D341Med (cell line): ENCODE data around the gene RABEP2.
"Not testable (repeated sequence)": the region's sequence is repeated elsewhere in the genome, so short reads cannot be mapped to it uniquely, and the experiment has no call there.

ENCODE experiments used
- DNase-seq: peaks from one replicate; pipeline ENCODE4 v3.0.0; 2012; ENCODE audit warnings: low spot score

The RABEP2 gene

DNA sequence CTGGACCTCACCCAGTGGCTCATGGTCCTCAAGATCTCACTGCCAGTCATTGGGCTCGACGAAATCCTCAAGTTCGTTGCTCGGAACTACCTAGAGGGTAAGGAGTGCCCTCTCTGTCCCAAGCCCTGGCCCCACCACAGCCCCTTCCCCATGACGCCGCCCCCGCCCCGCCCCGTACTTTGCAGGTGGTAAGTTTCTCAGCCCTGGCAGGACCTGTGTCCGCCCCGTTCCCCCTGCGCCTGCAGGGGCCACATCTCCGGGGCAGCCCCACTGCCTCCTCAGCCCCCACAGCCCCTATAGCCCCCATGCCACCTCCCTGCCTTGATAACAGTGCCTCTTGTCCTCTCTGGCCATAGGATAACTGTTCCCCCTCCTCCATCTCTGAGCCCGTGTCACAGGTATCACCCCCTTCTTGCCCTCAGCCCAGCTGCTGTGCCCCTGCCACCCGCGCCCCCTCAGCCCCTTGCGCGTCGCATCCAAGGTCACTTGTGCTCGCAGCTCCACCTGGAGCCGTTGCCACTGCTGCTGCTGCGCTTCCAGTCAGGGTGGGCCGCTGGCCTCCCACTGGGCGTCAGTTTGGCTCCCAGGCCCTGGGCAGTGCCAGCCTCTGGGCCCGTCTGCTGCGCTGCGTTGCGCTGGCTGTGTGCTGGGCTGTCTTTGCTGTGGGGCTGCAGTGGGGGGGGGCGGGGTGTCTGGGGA is 21.5 kb downstream of the RABEP2 start:
- DNase-seq = no peak

DNA sequence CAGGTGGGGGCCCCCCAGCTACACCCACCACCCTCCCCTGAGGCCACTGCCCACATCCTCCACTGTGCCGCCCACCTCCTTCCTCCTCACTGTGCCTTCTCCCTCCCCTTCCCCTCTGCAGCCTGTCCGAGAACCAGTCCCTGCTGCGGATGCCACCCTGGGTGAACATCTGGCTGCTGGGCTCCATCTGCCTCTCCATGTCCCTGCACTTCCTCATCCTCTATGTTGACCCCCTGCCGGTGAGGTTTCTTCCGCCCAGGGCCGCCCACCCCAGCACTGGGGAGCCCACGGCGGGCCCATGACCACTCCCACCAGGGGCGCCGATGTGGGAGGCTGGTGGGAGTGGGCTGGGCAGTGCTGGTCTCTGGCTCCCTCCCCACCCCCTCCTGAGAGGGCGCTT is 22.1 kb downstream of the RABEP2 start:
- no peak for DNase-seq

DNA sequence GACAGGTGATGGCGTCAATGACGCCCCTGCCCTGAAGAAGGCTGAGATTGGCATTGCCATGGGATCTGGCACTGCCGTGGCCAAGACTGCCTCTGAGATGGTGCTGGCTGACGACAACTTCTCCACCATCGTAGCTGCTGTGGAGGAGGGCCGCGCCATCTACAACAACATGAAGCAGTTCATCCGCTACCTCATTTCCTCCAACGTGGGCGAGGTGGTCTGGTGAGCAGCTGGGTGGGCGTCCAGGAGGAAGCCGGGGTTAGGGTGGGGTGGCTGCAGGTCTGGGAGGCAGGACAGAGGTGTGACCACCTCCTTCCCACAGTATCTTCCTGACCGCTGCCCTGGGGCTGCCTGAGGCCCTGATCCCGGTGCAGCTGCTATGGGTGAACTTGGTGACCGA is 23.2 kb downstream of the RABEP2 start:
- DNase-seq = no peak

DNA sequence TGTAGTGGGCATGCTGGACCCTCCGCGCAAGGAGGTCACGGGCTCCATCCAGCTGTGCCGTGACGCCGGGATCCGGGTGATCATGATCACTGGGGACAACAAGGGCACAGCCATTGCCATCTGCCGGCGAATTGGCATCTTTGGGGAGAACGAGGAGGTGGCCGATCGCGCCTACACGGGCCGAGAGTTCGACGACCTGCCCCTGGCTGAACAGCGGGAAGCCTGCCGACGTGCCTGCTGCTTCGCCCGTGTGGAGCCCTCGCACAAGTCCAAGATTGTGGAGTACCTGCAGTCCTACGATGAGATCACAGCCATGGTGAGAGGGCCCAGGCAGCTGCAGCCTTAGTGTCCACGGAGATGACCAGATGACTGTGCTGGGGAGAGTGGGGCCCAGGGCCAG is 24.4 kb downstream of the RABEP2 start:
- DNase-seq = no peak

DNA sequence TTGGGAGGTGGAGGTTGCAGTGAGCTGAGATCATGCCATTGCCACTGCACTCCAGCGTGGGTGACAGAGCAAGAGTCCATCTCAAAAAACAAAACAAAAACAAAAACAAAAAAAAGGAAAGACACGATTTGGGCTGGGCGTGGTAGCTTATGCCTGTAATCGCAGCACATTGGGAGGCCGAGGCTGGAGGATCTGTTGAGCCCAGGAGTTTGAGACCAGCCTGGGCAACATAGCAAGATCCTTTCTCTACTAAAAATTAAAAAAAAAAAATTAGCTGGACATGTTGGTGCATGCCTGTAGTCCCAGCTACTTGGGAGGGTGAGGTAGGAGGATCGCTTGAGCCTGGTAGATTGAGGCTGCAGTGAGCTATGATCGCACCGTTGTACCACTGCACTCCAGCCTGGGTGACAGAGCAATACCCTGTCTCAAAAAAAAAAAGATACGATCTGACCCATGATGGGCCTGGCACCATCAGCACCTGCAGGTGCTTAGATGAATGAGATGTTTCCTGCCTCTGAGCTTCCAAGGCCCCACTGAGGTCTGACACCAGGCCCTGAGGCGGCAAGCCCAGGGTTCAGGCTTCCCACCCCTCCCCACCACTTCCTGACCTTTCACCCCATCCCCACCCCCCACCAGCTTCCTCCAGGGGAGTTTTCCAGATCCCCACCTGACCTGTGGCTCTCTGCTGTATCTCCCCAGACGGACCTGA is 25.0 kb downstream of the RABEP2 start:
- DNase-seq = no peak

DNA sequence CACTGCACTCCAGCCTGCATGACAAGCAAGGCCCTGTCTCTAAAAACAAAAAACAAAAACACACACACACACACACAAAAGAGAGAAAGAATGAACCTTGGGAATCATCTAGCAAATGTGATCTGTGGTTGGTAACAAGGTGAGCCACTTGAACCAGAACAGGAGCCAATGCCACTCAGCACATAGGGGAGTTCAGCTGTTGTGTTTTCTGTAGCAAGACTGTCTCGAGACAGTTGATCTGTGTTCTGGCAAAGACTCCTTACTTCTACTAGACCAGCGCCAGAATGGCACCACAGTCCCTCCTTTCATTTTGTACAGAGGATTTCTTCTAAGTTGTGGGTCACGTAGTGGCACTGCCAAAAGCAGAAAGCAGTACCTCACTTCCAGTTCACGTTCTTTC is 26.1 kb downstream of the RABEP2 start:
- DNase-seq = no peak

DNA sequence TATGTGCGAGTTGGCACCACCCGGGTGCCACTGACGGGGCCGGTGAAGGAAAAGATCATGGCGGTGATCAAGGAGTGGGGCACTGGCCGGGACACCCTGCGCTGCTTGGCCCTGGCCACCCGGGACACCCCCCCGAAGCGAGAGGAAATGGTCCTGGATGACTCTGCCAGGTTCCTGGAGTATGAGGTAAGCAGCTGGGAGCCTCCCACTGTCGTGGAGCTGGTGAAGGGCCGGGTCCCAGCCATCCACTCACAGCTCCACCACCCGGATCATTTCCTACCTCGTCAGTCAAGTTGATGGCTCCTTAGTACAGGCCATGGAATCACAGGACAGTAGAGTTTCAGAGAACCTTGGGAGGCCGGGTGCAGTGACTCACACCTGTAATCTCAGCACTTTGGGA is 26.8 kb downstream of the RABEP2 start:
- no peak for DNase-seq

DNA sequence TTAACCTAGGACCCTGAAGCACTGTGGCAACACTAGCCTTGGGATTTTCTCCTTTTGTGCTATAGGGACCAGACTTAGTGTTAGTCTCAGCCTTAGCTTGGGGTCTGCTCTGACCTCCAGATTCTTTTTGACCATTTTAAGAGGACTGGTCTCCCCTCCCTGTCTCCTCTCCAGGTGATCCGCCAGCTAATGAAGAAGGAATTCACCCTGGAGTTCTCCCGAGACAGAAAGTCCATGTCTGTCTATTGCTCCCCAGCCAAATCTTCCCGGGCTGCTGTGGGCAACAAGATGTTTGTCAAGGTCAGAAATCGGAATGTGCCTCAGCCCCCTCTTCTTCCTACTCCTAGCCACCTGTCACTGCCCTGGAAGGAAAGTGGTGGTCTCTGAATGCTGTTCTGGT is 27.2 kb downstream of the RABEP2 start:
- no peak for DNase-seq

DNA sequence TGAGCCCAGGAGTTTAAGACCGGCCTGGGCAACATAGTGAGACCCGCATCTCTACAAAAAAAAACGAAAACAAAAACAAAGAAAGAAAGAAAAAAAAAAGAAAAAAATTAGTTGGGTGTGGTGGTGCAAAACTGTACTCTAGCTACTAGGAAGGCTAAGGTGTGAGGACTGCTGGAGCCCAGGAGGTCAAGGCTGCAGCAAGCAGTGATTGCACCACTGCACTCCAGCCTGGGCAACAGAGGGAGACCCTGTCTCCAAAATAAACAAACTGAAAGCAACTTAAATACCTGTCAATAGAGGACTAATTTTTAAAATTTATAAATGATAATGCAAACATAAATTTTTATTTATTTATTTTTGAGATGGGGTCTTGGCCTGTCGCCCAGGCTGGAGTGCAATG is 29.4 kb downstream of the RABEP2 start:
- no peak for DNase-seq

DNA sequence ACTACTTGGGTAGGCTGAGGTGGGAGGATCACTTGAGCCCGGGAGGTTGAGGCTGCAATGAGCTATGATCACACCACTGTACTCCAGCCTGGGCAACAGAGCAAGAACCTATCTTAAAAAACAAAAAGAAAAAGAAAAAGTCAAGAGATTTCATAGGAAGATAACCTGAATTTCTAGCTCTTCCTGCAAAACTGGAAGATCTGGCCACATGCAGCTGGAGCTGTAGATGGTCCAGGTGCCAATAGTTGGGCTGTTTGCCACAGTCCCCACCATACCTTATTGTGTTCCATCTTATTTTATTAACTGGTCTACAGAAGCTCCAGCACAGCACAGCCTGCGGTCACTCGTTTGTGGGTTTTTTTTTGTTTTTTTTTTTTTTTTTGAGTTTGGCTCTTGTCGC is 31.7 kb downstream of the RABEP2 start:
- no peak for DNase-seq

DNA sequence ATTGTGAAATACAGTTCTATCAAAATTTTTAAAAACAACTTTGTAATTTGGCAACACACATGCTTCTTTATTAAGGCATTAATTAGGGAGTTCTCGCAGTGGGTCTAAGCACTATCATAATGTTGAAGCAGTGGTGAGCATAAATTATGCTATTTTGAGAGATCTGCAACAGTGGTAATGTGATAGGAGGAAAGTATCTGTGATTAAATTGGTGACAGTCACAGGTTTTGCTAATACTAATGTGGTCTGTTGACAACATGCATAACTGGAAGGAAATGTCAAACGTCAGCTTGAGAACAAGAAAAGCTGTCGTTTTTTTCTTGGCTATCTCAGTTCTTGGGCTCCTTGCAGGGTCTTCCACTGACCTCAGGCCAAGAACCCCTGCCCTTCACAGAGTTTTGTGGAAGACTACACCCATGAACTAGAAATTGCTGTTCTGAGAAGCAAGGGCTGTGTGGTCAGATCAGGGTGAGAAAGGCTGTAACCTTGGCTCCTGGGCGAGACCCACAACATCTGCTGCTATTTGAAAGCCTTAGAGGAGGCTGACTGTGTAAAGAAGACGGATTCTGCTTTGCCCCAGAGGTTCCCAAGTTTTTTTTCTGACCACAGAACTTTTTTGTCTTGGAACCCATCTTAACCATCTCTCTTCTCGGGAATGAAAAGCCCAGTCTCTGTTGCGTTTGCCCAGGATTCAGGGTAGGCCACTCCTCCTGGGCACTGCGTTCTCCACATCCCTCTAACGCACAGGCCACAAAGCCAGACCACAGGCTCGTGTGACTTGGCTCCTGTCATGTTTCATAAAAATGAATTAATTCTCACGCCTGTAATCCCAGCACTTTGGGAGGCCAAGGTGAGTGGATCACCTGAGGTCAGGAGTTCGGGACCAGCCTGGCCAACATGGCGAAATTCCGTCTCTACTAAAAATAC is 32.8 kb downstream of the RABEP2 start:
- no peak for DNase-seq

DNA sequence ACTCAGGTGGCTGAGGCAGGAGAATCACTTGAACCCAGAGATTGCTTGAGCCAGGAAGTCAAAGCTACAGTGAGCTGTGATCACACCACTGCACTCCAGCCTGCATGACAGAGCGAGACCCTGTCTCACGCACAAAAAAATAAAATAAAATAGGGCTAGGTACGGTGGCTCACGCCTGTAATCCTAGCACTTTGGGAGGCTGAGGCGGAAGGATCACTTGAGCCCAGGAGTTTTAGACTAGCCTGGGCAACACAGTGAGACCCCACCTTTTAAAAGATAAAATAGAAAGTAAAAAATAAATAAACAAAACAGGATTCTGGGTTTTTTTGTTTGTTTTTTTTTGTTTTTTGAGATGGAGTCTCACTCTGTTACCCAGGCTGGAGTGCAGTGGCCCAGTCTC is 34.7 kb downstream of the RABEP2 start:
- DNase-seq = not testable (repeated sequence)

DNA sequence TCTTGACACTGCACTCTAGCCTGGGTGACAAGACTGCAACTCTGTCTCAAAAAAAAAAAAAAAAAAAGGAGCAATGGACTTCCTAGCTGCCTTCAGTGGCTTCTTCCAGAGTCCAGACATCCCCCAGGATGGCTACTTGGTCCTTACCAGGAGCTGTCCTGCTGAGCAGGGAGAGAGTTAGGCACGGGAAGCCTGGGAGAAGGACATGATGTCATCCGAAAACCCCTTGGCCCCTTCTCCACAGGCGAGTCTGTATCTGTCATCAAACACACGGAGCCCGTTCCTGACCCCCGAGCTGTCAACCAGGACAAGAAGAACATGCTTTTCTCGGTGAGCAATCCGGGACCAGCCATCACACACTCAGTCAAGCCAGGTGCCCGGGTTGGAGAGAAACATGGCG is 38.1 kb downstream of the RABEP2 start:
- no peak for DNase-seq

DNA sequence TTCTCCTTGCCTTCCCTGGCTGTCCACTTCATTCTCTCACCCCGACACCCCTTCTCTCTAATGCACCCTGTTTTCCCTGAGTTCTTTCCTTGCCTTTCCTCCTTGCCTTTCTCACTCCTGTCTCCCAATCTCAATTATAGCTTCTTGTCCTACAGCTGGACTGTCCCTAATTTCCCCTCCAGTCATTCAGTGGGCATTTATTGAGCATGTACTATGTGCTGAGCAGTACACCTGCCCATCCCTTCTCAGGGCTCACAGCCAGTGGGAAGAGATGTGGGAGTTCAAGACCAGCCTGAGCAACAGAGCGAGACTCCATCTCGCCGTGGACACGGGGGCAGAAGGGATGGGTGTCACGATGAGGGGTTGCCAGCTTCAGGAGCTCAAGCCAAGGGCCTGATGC is 41.0 kb downstream of the RABEP2 start:
- no peak for DNase-seq

DNA sequence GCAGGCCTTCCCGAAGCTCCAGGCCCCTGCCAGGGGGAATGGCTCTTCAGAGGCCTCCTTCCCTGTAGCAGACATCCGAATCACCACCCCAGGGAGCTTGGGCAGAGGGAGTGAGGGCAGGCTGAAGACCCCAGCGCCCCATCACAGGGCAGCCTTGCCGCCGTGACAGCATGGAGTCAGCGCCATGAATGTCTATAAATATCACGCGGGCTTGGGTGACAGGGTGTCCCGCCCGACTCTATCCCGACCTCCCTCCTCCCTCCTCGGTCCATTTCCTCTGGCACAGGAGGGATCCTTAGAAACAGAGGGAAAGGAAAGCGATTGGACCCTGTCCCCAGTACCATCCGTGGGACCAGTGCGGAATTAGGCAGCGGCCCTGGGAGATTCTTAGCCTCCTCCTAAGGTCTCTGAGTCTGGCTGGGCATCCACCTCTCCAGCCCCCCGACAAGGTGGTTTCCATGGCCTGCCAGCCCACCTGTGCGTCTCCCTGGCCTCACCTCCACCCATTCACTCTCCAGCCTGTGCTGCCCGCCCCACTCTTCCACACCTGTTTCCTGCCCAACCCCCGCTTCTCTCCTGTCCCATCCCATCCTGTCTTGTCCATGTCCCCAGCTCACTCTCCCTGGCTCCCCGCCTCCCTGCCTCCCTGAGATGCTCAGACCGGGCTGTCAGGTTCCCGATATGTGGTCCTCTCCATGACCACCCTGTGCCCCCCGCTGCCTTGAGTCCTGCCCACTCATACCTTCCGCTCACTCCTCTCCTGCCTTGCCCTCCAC is 41.6 kb downstream of the RABEP2 start:
- no peak for DNase-seq

DNA sequence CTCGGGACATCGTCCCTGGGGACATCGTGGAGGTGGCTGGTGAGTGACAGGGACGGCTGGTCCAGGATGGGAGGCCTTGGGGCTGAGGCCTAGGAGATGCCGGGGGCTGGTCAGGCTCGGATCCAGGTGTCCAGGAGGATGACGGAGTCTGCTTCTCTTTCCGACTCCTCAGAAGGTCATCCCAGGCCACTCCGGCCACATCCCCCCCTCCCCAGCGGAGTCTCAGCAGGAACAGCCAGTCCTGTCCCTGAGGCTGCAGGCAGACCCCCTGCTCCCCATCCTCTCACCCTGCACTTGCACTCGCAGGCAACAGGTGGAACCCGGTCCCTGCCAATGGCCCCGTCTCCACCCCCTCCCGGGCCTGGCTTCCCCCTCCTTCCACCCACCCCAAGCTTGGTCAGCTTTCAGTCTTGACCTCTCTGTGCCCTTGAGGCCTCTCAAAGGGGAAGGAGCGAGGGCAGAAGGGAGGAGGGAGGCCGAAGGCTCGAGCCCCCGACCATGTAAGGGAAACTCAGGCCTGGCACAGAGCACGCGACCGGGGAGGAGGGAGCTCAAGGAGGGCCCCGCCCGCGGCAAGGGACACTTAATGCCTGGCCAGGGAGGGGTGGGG is 42.4 kb downstream of the RABEP2 start:
- no peak for DNase-seq

DNA sequence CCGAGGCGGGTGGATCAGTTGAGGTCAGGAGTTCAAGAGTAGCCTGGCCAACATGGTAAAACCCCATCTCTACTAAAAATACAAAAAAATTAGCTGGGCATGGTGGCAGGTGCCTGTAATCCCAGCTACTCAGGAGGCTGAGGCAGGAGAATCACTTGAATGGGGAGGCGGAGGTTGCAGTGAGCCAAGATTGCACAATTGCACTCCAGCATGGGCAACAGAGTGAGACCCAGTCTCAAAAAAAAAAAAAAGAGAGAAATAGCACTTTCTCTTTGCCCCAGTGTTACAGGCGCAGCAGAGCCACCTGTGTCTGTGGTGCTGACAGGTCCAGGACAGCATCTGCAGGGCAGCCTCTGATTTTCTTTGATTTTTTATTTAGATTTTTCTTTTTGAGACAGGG is 43.5 kb downstream of the RABEP2 start:
- DNase-seq = not testable (repeated sequence)

DNA sequence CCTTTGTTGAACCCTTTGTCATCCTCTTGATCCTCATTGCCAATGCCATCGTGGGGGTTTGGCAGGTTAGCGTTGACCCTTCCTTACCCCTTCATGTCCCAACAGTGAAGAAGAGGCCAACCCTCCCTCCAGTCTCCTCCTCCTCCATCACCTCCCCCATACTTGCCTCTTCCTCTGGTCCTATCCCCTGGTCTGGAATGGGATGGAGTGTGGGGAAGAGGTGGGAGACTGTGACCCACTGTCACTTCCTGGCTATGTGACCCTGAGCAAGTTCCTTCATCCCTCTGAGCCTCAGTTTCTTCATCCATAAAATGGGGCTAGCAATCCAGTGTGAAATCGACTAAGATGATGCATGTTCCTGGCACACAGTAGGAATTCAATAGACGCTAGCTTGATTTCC is 44.1 kb downstream of the RABEP2 start:
- DNase-seq = no peak

DNA sequence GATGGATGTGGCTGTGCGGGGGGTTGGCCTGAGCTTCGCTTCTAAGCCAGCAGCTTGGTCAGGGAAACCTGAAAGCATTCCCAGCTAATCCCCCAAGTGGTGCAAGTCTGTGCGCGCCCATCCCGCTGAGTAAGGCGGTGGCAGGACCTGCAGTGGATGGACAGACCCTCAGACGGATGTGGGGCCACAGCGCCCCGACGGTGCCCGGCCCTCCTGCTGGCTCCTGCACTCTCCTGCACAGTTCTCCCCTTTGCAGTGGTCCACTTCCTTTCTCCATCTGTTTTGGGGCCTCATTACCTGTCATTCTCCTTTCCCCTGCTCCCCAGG is 44.5 kb downstream of the RABEP2 start:
- DNase-seq = no peak

DNA sequence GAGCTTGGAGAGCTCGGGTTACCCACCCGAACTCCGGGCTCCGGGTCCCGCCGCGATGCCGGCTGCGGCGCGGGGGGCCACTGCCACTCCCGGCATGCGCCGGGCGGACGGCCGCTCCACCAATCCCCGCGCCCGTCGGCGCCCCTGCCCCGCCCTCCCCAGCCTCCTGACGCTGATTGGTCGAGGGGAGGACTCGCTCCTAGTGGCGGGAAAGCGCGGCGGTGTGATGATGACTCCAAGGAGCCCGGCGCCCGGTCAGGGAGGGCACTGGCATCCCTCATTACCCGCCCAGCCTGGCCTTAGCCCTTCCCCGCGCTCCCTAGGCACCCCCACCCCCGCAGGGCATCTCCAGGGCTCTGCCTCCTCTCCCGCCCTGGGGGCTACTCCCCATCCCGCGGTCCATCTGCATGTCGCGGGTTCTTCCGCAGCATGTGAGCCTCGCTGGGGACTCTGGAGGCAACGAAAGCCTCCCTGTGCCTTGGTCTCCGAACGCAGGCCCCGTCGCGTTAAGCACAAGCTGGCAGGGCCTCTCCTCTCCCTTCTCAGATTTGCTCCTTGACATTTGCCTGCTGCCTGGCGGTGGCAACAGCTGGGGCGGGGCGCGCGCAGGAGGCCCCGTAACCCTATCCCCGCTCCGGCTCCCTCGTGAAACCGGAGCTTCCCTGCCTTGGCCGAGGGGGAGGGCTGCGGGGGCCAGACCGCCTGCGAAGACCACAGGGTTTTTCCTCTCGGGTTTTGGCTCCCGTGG is 45.0 kb downstream of the RABEP2 start:
- DNase-seq = peak; percentile 98

DNA sequence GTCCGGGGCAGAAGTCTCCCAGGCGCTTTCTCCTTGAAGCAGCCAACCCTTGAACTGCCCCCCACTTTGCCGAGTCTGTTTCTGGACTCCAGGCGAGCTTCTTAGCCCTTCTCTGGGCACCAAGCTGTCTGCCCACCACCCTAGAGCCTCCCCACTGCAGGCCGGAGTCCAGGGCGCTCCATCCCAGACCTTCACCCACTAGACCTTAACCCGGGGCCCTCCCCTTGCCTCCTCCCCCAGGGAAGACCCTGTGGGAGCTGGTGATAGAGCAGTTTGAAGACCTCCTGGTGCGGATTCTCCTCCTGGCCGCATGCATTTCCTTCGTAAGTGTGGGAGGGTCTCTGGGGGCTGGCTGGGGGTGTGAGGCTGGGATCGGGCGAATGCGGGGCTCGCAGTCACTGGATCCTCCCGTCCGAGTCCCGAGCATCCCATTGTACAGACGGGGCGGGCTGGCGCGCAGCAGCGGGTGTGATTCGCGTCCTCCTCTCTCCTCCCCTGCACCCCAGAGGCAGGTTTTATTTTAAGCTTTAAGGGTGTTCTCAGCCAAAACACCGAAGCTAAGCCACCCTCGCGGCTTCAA is 45.7 kb downstream of the RABEP2 start:
- no peak for DNase-seq
